Suppressor macrophage treated with lipopolysaccharide for 4 hours (primary cell): Measurements from ENCODE around the gene CSF2RB.

ENCODE experiments used
- DNase-seq: peaks from one replicate; pipeline ENCODE4 v3.0.0-alpha.2; 2020

Gene CSF2RB

DNA sequence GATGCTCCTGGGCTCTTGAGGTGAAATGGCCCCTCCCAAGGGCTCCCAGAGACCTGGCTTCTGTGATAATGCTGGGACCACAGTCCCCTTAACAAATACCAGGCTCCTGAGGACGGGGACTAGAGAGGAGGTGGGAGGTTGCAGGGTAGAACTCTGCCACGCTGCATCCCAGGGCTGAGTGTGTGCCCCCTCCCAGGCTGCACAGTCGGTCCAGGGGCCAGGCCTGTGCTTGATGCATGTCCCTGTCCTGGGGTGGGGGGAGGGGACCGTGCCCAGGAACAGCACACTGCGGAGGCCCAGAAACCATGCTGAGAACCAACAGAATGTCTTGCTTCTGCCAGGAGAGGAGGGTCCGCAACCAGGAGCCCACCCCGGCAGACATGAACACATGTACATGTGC lies 9.3 kb downstream of the CSF2RB start:
- DNase-seq: no peak

DNA sequence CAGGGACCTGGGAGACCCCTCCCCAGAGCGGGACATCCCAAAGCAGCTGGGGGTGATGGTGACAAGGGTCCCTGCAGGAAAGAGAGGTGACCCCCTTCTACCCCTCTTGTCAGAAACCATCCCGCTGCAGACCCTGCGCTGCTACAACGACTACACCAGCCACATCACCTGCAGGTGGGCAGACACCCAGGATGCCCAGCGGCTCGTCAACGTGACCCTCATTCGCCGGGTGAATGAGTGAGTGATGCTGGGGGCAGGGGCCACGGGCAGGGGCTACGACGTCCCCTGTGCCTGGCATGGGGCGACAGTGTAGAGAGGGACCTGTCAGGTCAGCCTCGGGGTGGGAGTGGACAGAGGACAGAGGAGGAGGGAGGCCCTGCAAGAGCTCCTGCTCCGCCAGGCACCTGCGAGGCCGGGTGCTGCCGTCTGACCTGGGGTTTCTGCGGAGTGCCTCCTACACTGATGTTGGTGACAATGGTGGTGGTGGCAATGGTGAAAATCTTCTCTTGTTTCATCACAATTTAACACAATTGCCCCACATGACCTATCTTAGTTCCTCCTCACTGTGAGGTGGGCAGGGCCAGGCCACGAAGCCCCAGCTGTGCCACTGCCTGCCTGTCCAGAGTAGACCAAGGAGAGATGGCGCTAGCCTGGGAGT lies 9.8 kb downstream of the CSF2RB start:
- DNase-seq: peak; percentile 25

DNA sequence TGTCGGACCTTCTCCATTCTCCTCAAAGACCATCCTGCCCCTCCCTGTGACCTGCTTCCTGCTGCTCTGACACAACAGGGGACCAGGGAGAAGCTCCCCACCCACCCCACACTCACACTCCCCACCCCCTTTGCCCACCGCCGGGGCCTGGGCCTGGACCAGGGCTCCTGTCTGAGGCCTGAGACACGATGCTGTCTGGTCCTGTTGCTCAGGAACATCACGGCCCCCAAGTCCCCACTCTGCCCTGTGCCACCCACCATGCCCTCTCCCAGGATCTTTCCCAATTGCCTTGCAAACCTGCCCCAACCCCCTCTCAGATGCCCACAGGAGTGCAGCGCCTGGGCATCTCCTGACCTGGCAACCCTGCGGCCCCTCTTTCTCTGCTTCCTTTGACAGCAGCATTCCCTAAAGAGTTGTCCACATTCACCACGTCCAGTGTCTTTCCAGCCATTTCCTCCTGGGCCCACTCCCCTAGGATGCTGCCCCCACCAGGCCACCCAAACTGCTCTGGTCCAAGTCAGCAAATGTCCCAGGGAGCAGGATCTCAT lies 10.8 kb downstream of the CSF2RB start:
- no peak for DNase-seq

DNA sequence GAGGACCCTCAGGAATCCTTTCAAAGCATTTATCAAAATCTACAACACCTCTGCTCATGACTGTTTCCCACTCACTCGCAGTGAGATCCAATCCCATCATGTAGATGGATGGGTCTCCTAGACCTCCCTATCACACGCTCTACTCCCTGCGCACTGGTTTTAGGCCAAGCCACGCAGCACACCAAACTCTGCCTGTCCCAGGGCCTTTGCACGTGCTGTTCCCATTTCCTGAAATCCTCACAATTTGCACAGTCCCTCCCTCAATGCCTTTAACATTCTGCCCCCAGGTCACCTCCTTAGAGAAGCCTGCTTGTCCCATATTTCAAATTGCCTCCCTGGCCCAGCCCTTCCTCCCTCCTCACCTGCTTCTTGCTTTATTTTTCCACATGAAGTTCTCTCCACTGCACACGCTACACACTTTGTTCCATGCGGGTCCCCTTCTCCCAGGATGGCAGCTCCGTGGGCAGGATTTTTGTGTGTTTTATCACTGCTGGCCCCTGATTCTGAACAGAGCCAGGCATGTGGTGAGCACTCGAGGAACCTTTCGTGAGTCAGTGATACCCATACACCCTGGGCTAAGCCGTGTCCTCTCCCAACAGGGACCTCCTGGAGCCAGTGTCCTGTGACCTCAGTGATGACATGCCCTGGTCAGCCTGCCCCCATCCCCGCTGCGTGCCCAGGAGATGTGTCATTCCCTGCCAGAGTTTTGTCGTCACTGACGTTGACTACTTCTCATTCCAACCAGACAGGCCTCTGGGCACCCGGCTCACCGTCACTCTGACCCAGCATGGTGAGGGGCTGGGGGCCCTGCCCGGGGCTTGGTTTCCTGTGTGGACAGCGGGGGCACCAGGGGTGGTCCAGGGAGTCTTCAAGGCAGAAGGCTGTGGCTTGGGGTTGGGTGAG lies 12.2 kb downstream of the CSF2RB start:
- no peak for DNase-seq

DNA sequence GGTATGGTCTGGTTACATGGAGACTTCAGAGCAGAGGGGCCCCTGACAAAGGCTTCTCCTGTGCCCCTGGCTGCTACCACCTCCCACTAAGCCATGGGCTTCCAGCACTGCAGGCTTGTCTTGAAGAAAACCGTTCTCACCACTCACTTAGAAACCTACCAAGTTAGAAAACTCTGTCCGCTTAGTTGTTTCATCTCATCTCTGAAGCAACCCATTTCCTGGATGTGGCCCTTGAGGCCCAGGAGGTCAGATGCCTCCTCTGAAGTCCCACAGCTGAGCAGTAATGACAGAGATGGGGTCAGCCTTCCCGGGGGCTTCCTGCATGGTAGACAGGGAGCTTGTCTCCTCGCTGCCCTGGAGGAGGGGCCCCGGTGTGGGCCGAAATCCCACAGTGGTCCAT lies 12.9 kb downstream of the CSF2RB start:
- DNase-seq: no peak

DNA sequence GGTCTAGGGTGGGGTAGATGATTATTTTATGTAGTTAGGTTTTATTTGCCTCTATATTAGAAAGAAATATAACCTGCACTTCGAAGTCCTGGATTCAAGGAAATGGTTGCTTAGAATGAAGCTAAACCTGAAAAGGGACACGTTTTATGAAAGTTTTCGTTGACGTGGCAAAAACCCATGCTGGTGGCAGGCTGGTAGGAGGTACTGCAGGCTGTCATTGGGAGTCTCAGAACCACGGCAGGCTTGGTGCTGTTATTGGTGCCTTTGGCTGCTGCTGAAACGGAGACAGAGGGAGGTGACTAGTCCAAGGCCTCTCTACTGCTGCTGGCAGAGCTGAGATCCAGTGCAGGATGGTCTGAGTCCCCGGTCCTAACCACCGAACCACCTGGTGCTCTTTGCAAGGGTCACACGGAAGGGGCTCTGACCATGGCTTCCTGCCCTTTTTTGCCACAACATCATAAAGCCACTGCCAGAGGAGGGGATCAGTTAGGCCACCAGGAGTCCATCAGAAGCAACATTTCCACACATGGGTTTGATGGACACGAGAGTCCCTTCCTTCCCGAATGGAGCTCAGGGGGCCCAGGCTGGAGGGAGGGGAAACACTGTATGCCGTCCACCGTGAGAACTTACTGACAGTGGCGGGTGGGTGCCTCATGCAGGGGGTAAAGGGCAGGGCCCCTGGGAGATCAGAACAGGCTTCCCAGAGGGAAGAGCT lies 13.4 kb downstream of the CSF2RB start:
- no peak for DNase-seq

DNA sequence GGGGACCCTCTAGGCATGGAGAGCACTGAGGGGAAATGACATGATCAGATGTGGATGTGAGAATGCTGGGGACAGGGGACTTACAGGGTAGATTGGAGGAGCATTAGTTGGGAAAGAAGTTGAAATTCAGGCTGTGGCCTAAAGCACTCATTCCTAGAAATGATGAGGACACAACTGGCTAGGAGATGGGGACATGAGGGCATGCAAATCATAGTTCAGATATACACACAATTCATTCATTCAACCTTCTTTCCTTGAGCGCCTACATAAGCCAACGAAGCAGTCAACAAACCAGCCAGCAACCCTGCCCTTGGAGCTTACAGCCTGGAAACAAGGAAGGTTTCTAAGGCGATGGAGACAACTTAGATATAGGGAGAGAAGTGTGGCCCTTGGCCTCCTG lies 14.2 kb downstream of the CSF2RB start:
- no peak for DNase-seq

DNA sequence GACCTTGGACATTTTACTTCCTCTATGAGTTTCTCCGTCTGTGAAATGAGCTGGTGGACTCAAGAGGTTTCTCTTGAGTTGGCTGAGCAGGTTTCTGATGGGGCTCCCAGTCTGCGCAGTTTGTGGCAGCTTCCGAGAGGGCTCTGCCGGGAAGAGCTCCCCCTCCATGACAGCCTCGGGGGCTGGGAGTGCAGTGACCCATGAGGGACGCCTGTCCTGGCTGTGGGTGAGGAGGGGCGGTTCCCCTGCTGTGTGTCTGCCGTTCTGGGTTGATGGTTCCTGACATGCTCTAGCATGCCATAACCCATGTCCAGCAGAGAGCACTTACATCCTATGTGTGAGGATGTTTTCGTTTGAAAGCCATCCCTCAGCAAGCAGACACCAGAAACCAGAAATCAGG lies 14.8 kb downstream of the CSF2RB start:
- no peak for DNase-seq

DNA sequence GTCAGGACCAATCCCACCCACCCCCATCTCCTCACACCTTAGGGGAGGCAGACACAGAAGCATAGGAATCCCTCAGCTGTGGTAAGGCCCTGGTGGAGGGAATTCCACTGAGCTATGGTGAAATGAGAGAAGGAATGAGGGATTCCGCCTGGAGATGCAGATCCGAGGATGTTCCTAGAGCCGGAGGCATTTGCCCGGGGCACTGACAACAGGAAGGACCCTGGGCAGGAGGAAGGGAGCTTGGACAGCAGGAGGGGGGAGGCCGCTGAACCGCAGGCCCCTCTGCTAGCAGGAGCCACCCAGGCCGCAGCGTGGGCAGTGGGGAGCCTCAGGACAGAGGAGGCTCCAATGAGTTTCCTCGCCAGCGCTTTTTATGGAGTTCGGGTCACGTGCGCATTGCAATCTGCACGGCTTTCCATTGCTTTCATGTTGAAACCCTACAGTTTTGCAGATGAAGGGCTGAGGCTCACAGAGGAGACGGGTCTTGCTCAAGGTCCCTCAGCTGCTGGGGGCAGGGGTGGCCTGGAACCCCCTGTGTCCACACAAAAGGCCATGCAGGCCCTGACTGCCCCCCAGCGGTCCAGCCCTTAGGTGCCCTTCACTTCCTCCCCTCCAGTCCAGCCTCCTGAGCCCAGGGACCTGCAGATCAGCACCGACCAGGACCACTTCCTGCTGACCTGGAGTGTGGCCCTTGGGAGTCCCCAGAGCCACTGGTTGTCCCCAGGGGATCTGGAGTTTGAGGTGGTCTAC lies 15.5 kb downstream of the CSF2RB start:
- DNase-seq: no peak

DNA sequence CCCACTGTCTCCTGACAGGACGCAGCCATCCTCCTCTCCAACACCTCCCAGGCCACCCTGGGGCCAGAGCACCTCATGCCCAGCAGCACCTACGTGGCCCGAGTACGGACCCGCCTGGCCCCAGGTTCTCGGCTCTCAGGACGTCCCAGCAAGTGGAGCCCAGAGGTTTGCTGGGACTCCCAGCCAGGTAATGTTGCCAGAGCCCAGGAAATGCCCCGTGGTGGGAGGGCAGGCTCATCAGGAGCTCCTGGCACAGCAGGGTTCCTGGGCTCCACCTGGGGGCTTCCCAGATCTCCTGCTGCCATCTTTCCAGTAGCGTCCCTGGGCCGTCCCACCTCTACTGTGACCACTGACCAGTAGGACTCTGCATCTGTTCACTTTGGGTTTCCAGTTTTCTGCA lies 16.2 kb downstream of the CSF2RB start:
- no peak for DNase-seq

DNA sequence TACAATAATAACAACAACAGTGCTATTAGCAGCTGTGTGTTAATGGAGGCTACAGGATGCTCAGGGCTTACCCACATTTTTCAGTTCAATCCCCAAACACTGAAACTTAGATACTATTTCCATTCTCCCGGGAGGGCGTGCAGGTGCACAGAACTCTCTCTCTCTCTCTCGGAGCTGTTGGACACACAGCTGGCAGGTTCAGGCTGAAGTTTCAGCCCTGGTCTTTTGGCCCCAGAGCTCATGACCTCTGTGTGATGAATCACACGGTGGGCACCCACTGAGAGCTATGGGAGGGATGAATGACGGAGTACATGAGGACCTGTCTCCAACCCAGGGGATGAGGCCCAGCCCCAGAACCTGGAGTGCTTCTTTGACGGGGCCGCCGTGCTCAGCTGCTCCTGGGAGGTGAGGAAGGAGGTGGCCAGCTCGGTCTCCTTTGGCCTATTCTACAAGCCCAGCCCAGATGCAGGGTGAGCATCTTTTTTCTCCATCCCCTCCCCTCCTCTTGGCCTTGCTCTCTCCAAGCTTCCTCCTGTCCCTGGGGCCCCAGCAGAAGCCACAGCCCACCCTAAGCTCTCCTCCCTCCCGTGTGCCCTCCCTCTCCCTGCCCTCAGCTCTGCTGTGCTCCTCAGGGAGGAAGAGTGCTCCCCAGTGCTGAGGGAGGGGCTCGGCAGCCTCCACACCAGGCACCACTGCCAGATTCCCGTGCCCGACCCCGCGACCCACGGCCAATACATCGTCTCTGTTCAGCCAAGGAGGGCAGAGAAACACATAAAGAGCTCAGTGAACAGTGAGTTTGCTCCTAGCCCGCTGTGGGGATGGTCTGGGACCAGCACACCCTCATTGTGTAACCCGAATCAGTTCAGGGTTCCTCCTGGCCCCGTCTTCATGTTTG lies 16.9 kb downstream of the CSF2RB start:
- DNase-seq: no peak

DNA sequence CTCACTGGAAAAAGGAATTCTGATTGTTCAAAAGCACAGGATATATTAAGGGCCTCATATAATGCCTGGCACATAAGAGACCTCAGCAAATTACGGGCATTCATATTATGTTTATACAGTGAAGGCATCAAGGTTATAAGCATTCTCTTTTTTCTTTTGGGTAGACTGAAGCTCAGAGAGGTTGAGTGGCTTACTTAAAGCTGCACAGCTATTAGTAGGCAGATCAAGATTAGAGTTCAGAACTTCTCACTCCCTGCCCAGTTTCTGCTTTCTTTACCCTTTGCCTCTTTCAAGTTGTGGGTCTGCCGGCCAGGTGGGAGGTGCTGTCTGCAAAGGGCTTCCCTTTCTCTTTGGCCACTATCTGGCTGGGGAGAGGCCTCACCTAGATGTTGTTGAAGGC lies 18.0 kb downstream of the CSF2RB start:
- DNase-seq: no peak

DNA sequence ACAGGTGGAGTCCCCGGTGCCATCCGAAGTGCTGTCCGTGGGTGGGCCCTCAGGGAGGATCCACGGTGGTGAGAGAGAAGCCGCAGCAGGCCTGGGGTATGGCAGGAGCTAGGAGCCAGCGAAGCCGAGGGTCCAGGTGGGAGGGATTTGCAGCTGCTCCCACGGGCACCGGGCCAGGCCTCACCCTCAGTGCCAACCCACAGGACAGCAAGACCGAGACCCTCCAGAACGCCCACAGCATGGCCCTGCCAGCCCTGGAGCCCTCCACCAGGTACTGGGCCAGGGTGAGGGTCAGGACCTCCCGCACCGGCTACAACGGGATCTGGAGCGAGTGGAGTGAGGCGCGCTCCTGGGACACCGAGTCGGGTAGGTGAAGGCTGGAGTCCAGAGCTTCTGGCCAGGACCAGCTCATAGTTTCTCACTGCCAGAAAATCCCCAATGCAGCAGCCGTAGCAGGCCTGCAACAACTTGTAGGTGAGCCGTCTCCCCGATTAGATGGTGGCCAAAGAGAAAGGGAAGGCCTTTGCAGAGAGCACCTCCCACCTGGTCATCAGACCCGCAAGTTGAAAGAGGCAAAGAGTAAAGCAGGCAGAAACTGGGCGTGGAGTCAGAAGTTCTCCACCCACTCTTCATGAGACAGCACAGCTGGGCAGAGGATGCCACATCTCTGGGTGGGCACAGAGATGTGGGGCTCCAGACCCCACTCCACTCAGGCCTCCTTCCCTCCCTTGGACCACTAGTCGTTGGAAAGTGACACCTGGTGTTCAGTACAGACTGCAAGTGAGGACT lies 20.4 kb downstream of the CSF2RB start:
- no peak for DNase-seq

DNA sequence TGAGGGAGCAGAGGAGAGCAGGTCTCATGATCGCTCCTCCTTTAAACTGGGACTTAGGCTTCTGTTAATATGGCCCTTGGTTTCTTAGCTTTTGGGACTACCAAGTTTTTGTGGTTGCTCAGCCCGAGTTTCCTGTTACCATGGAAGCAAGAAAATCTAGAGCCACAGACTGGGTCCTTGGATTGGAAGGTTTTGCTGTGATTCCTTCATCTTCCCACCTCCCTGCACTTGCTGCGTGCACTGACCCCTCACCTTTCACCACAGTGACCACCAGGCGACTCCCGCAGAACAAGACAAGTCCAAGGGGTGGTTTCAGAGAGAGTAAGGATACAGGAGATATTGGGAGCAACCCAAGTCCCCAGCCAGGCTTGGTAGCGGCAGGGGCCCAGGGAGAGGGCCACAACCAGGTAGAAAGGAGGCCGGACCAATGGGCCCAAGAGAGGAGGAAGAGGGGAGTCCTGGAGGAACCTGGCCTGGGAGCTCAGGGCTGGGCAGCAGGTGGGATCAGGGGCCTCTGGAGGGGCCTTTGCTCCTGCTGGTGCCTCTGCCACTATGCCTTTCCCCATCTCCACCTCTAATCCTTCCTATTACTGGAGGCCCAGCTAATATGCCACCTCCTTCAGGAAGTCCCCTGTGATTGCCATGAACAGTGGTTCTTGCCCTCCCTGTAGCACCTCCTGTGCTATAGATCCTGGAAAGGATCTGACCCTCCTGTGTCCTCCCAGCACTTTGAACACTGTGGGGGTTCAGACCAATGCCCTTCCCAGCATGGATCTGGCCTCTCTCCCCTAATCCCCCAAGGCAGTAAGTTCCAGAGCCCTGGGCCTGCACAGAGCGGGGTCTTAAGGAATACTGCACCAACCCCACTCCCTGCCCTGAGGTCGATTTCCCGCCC lies 21.2 kb downstream of the CSF2RB start:
- no peak for DNase-seq

DNA sequence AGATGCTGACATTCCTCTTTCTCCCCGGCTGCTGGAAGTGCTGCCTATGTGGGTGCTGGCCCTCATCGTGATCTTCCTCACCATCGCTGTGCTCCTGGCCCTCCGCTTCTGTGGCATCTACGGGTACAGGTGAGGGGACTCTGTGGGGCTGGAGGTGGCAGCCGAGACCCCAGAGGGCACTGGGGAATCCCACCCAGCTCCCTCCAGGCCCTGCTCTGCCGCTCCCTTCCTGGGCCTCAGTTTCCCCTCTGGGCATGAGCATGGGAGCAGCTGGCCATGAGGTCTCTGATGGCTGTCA lies 21.8 kb downstream of the CSF2RB start:
- DNase-seq: no peak

DNA sequence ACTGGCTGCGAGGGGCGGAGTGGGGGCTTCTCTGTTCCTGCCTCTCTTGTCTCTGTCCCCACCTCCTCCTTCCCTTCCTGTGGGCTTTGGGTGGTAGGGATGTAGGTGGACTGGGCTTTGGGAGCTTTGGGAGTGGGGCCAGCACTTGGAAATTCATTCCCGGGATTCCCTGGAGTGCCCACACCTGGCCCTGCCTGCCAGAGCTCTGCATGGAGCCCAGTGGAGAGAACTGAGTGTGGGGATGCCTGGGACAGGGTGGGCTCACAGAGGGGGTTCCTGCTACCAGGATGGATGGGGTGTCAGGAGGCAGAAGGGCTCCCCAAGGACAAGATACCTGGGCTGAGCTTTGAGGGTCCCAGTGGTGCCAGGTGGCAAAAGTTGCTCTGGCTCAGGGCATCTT lies 22.3 kb downstream of the CSF2RB start:
- DNase-seq: no peak

DNA sequence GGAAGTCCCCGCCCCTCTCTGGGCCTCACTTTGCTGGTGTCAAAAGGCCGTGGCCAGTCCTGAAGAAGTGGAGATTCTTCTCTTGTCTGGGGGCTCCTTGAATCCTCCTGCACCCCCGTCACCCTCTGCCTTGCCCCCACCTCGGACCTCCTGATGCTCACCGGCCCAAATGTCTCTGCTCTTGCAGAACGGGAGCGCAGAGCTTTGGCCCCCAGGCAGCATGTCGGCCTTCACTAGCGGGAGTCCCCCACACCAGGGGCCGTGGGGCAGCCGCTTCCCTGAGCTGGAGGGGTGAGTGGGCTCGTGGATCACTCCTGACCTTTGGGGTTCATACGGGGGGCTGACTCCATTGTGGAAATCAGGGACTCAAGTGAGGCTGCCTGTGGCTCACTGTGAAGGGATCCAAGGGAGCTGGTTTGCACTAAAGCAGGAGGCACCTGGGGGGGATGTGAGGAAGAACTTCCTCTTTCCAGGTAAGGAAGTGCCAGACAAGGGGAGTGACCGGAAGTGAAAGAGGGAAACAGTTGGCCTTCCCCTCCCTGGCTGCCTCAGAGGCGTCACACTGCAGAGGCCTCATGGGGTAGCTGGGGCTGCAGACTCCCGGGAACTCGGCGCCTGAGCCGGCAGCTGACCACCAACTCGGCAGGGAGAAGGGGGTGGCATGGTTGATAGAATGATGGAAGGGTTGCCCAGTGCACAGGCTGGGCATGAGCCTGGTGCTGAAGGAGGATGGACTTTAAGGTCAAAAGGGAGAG lies 23.1 kb downstream of the CSF2RB start:
- DNase-seq: peak; percentile 13

DNA sequence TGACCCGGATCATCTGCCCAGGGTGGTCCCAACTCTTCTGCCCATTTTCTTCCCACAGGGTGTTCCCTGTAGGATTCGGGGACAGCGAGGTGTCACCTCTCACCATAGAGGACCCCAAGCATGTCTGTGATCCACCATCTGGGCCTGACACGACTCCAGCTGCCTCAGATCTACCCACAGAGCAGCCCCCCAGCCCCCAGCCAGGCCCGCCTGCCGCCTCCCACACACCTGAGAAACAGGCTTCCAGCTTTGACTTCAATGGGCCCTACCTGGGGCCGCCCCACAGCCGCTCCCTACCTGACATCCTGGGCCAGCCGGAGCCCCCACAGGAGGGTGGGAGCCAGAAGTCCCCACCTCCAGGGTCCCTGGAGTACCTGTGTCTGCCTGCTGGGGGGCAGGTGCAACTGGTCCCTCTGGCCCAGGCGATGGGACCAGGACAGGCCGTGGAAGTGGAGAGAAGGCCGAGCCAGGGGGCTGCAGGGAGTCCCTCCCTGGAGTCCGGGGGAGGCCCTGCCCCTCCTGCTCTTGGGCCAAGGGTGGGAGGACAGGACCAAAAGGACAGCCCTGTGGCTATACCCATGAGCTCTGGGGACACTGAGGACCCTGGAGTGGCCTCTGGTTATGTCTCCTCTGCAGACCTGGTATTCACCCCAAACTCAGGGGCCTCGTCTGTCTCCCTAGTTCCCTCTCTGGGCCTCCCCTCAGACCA lies 24.0 kb downstream of the CSF2RB start:
- no peak for DNase-seq

DNA sequence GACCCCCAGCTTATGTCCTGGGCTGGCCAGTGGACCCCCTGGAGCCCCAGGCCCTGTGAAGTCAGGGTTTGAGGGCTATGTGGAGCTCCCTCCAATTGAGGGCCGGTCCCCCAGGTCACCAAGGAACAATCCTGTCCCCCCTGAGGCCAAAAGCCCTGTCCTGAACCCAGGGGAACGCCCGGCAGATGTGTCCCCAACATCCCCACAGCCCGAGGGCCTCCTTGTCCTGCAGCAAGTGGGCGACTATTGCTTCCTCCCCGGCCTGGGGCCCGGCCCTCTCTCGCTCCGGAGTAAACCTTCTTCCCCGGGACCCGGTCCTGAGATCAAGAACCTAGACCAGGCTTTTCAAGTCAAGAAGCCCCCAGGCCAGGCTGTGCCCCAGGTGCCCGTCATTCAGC lies 24.6 kb downstream of the CSF2RB start:
- DNase-seq: no peak
